ENCODE measurements around the gene CENATAC.
"Not testable (repeated sequence)": the region's sequence is repeated elsewhere in the genome, so short reads cannot be mapped to it uniquely, and the experiment has no call there.

Gene CENATAC, protein sequence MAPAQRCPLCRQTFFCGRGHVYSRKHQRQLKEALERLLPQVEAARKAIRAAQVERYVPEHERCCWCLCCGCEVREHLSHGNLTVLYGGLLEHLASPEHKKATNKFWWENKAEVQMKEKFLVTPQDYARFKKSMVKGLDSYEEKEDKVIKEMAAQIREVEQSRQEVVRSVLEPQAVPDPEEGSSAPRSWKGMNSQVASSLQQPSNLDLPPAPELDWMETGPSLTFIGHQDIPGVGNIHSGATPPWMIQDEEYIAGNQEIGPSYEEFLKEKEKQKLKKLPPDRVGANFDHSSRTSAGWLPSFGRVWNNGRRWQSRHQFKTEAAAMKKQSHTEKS

DNA sequence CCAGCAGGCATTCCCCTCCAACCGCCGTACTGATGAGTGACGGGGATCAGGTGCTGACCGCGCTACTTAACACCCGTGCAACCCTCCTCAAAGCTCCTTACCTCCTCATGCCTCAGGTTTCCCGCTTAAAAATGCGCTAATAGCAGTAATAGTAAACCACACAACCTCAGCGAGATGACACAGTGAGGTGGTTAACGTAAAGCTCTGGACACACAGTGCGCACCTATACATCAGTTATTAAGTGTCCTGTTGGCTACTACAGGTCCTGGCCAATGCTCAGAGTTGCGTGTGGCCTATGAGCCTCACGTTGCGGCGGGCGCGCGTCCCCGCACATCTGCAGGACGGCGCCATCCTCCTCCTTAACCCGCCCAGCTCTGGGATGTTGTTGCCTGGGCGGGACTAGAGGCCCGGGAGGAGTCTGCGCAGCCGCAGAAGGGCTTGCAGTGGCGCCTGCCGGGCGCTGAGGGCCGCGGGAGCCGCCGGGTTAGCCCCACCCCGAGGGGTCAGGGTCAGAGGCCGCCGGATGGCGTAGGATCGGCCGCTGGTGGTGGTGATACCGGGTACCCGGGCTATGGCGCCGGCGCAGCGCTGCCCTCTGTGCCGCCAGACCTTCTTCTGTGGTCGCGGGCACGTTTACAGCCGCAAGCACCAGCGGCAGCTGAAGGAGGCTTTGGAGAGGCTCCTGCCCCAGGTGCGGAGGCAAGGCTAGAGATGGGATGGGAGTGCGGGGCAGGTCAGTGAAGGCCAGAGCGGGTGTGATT is at the start of gene CENATAC:
CENATAC (plus strand) TSS at position 512 of the 761 bp plus-strand sequence; CDS start at position 572, 60 bp downstream.
- peak; percentile 93 for DNase-seq

DNA sequence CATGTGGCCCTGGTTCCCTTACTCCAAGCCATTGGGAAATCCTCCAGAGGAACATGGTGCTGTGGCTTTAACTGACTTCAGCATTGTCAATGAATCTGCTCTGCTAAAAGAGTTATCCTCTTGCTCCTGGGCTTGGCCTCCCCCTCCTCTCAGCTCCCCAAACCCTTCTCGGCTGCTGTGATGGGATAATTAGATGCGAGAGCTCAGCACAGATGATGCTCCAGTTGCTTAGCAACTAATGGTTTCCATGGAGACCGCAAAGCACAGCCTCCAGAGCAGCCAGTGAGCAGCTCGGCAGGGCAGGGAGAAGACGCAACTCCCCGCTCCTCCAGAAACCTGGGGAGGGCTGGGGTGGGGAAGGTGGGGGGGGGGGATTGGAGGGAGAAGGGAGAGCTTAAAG is 44.7 kb upstream of the CENATAC start:
- no peak for DNase-seq

DNA sequence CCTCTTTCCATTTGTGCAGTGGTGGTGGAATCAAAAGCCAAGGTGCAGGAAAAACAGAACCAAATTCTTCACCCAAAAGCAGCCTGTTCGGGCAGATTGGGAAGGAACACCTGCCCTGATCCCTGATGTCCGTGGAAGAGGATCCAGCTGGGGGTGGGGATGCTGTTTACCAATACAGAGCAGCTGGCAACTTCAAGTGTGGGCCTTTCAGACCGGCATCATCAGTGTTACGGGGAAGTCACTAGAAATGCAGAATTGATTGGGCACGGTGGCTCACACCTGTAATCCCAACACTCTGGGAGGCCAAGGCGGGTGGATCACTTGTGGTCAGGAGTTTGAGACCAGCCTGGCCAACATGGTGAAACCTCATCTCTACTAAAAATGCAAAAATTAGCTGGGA is 44.0 kb upstream of the CENATAC start:
- DNase-seq, result not testable (repeated sequence)

DNA sequence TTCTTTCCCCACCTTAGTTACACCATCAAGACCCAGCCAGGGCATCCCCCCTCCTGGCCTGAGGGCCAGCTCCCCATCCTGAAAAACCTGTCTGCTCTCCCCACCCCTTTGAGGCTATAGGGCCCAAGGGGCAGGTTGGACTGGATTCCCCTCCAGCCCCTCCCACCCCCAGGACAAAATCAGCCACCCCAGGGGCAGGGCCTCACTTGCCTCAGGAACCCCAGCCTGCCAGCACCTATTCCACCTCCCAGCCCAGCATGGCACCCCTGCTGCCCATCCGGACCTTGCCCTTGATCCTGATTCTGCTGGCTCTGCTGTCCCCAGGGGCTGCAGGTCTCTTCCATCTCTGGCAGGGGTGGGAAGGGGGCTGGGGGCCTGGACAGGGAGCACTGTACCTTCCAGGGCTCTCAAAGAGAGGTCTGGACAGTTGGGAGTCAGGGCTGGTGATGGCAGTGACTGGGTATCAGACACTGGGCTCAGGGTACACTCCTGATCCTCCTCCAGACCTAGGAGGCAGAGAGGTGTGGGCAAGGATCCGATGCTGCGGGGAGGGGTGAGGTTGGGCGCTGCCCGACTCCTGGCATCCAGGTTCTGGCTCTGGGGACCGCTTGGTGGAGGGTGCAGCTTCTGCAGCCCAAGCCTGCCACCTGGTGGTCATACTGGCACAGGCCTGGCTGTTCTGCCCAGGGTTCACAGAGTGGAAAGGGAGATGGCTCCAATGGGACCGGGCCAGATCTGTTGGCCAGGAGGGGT is 41.7 kb upstream of the CENATAC start, which contains the start of gene UPK2:
UPK2 (plus strand) TSS at position 205 of the 753 bp plus-strand sequence; CDS start at position 258, 53 bp downstream.
- peak; percentile 87 for DNase-seq

DNA sequence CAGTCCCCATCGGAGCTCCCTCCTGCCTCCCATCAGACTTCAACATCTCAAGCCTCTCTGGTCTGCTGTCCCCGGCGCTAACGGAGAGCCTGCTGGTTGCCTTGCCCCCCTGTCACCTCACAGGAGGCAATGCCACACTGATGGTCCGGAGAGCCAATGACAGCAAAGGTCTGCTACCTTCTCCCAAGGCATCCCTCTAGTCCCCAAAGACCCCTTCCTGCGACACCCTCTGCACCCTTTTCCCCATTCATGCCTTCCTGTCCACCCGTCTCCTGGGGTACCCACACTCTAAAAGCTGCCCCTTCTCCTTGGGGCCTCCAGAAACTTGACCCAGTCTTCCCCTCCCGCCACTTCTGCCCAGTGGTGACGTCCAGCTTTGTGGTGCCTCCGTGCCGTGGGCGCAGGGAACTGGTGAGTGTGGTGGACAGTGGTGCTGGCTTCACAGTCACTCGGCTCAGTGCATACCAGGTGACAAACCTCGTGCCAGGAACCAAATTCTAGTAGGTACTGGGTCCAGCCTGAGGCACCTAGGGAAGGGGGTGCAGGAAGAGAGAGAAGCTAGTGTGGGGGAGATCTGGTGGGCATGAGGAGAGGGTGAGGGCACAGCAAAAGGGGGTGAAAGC is 41.0 kb upstream of the CENATAC start:
- no peak for DNase-seq

DNA sequence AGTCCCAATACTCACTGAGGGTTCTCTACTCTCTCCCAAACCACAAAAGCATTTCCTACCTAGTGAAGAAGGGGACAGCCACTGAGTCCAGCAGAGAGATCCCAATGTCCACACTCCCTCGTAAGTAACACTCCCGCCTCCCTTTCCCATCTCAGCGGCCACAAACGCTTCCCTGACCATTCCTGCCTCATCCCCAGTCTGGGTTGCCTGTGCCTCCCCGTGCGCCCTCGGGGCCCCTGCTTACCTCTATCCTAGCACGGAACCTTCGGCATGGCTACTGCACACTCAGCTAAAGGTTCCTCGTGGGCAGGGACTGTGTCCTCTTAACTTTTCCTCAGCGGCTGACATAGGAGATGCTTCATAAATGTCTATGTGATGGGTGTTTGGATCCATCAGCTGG is 40.4 kb upstream of the CENATAC start:
- DNase-seq, result no peak

DNA sequence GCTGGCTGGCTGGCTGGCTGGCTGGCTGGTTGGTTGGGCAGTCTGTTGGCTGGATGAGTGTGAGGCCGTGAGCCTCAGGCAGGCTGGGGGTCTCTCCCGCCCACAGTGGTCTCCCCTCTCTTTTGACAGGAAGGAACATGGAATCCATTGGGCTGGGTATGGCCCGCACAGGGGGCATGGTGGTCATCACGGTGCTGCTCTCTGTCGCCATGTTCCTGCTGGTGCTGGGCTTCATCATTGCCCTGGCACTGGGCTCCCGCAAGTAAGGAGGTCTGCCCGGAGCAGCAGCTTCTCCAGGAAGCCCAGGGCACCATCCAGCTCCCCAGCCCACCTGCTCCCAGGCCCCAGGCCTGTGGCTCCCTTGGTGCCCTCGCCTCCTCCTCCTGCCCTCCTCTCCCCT is 40.0 kb upstream of the CENATAC start:
- DNase-seq, result no peak

DNA sequence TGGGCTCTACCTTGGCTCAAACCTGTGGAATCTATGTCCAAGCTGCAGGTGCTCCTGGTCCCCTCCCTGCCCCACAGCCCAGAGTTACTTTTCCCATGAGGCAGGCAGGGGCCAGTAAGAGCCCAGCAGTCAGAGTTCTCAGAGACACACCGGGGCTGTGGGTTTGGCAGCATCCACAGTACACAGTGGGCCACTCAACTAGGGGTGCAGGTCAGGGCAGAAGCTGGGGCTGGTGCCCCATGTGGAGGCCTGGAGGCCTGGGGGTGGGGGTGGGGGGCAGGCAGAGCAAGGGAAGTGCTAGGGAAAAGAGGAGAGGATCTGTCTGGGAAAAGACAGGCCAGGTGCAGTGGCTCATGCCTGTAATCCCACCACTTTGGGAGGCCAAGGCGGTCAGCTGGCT is 39.4 kb upstream of the CENATAC start:
- no peak for DNase-seq

DNA sequence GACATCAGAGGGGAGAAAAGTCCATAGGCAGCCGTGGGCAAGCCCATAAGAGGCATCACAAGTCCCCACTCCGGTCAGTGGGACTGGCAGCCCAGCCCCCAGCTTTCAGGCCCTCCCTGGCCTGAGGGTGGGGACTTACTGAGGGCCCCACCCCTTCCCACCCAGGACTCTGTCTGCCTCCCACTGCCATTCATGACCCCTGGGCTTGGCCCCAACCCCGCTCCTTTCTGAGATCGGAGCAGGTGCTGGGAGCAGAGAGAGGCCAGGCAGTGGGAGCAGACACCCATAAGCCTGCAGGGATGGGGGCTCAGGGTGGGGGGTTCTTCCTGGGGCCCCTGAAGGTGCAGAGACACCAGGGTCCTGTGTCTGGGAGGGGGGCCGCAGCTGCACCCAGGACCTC is 36.7 kb upstream of the CENATAC start:
- DNase-seq, result no peak

DNA sequence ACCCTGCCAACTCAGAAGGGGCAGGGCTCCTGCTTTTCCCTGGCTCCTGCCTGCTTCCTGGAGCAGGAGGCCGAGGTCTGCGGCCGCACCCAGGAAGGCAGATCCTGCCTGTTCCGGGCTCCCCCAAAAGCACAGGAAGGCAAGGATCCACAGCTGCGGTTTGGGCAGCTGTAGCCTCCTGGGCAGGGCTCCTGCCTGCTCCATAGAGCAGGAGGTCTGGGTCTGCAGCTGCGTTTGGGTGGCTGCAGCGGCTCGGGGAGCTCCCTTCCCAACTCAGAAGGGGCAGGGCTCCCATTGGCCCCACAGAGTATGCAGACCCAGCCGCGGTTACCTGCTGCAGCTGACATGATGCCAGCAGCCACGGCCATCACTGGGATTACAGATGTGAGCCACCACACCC is 36.3 kb upstream of the CENATAC start:
- no peak for DNase-seq

DNA sequence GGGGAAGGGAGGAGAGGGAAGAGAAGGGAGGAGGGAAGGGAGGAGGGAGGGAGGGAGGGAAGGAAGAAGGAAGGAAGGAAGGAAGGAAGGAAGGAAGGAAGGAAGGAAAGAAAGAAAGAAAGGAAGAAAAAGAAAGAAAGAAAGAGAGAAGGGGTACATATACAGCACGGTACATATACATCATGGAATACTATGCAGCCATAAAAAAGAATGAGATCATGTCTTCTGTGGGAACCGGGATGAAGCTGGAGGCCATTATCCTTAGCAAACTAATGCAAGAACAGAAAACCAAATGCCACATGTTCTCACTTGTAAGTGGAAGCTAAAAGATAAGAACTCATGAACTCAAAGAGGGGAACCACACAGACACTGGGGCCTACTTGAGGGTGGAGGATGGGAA is 28.4 kb upstream of the CENATAC start:
- DNase-seq, result not testable (repeated sequence)

DNA sequence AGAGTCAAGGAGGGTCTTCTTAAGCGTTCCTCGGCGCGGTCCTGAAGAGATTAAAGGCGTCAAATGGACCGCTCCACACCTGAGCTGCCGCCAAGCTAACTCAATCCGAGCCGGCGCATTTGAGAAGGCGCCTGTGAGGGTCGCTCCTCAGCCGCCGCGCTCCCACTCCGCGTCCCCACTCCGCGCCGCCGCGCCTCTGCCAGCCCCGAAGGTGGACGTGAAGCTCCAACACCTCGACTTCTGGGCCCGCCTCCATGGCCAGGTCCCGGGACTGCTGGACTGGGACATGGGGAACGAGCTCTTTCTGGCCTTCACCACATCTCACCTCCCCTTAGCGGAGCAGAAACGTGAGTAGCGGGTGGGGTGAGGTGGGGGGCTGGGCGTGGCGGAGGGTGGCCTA is 26.3 kb upstream of the CENATAC start, which contains the start of gene FOXR1:
FOXR1 (plus strand) TSS at position 116 of the 400 bp plus-strand sequence; CDS start at position 287, 171 bp downstream.
- DNase-seq, result no peak

DNA sequence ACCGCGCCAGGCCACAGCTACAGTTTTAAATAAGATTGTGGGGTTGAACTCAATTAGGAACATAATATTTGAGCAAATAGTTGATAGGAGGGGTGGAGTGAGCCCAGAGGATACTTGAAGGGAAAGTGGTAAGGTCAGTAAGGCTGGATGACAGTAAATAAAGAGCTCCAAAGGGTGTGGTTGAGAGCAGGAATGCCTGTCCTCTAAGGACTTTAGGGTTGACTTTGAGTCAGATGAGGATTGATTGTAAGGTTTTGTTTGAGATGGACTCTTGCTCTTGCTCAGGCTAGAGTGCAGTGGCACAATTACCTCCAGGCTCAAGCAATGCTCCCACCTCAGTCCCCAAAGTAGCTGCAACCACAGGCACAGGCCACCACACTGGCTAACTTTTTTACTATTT is 24.0 kb upstream of the CENATAC start:
- no peak for DNase-seq

DNA sequence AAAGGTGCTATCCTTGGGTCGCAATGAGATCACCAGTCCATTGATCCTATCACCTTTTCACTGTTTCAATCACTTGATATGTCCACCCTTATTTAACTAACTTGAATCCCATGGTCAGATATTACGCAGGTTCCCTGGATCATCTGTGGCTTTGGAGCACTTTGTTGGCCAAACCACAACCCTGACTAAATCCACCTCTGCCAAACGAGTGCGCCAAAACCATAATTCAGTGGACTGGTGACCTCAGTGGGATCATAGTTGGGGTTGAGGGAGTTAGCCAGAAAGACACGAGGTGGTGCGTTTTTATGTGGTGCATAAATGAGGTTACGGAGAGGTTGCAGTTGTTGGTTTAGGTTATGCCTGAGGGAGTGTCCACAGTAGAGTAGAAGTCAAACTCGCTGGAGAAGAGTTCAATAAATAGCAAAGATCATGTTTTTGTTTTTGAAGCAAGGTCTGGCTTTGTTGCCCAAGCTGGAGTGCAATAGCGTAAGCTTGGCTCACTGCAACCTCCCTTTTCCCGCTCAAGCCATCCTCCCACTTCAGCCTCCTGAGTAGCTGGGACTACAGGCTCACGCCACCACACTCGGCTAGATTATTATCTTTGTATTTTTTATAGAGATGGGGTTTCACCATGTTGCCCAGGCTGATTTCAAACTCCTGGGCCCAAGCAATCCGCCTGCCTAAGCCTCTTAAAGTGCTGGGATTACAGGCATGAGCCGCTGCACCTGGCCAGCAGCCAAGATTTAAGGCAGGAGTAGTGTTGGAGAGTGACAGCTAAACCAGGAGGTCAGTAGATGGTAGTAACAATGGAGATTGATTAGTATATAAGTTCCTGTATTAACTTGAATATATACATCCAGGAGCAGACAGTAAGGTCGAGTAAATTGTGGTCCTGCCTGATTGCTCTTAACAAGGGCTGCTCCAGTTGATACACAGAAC is 21.9 kb upstream of the CENATAC start:
- DNase-seq, result no peak

DNA sequence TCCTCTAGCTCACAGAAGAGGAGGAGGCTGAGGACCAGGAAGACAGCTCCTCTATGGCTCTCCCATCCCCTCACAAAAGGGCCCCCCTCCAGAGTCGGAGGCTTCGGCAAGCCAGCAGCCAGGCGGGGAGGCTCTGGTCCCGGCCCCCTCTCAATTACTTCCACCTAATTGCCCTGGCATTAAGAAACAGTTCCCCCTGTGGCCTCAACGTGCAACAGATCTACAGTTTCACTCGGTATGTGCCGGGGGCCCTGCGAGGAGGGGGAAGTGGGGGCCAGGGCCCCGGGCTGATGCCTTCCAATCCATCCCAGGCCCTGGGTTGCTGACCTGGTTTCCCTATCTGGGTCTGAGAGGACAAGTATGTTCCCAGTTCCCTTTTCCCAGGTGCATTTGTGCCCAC is 18.5 kb upstream of the CENATAC start:
- no peak for DNase-seq

DNA sequence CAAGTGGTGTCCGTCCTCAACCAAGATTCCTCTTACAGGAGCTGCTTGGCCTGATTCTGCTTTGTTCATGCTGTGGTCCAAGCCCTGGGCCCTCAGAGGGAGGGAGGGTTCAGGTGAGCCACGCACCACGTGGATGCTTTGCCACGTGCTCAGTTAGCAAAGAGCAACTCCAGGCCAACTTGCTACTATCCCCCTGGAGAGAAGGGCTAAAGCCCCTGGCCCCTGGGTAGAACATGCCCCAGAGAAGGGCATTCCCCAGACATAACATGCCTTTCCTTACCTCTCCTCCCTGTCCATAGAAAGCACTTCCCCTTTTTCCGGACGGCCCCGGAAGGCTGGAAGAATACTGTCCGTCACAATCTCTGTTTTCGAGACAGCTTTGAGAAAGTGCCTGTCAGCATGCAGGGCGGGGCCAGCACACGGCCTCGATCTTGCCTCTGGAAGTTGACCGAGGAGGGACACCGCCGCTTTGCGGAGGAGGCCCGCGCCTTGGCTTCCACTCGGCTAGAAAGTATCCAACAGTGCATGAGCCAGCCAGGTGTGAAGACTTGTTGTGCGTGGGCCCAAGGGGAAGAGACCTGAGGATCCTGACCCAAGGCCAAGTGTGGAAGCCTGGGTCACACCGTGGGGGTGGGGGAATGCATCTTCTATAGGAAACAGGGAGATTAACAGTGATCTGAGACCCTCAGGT is 17.6 kb upstream of the CENATAC start:
- no peak for DNase-seq

DNA sequence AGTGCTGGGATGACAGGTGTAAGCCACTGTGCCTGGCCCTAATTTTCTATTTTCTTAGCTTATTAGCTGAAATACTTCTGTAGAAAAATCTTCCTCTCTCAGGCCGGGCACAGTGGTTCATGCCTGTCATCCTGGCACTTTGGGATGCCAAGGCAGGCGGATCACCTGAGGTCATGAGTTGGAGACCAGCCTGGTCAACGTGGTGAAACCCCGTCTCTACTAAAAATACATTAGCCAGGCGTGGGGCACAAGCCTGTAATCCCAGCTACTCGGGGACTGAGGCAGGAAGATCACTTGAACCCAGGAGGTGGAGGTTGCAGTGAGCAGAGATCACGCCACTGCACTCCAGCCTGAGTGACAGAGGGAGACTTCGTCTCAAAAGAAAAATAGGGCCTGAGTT is 13.6 kb upstream of the CENATAC start:
- not testable (repeated sequence) for DNase-seq

DNA sequence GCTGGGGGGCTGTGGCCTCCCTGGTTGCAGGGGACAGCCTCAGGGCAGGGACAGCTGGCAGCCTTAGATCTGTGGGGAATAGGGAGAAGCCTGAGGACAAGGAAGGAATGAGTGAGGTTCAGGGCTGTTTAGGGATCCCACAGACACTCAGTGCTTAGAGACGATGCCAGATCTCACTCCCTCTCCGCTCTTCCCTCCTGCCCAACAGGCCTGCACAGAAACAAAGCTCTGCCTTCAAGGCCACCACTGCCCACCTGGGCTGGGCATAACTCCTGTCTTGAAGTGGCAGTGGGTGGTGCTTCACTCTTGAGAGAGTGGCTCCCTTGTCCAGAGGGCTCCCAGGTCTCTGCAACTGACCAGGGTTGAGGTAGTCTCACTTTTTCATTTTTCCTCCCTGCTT is 13.1 kb upstream of the CENATAC start:
- DNase-seq, result no peak

DNA sequence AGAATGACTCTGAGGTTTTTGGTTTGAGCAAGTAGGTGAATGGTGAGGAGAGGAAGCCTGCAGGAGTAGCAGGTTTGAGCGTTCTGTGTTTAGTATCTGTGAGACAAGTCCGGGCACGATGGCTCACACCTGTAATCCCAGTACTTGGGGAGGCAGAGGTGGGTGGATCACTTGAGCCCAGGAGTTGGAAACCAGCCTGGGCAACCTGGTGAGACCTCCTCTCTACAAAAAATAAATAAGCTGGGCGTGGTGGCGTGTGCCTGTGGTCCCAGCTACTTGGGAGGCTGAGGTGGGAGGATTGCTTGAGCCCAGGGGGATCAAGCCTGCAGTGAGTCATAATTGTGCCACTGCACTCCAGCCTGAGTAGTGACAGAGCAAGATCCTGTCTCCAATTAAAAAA is 9.7 kb upstream of the CENATAC start:
- no peak for DNase-seq

DNA sequence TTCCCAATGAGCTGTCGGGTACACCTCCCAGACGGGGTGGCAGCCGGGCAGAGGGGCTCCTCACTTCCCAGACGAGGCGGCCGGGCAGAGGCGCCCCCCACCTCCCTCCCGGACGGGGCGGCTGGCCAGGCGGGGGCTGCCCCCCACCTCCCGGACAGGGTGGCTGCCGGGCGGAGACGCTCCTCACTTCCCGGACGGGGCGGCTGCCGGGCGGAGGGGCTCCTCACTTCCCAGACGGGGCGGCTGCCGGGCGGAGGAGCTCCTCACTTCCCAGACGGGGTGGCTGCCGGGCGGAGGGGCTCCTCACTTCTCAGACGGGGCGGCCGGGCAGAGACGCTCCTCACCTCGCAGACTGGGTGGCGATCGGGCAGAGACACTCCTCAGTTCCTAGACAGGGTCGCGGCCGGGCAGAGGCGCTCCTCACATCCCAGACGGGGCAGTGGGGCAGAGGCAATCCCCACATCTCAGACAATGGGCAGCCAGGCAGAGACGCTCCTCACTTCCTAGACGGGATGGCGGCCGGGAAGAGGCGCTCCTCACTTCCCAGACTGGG is 6.4 kb upstream of the CENATAC start:
- not testable (repeated sequence) for DNase-seq
